HepG2 (cell line): ENCODE data around the gene TLE2. TPM values are rescaled to one million over a fixed set of nuclear protein-coding genes. Genes with fewer than 3 reads are reported as not detected.

Experiments used
- CEBPG ChIP-seq: IDR thresholded peaks from 2 replicates; pipeline ENCODE4 v1.6.1; 2016
- ISX ChIP-seq: sonication (generic); formaldehyde crosslinking; conservative IDR thresholded peaks from 2 replicates; pipeline ENCODE4 v1.5.0; 2020; ENCODE audit warnings: missing genetic modification reagents
- KAT8 ChIP-seq: IDR thresholded peaks from 2 replicates; pipeline ENCODE4 v1.6.1; 2016; ENCODE audit warnings: missing genetic modification reagents, missing compliant biosample characterization
- NCOA5 ChIP-seq: sonication (generic); formaldehyde crosslinking; IDR thresholded peaks from 2 replicates; pipeline ENCODE4 v1.4.0; 2020; ENCODE audit warnings: missing genetic modification reagents
- NFYC ChIP-seq: IDR thresholded peaks from 2 replicates; pipeline ENCODE4 v1.6.1; 2016; ENCODE audit warnings: missing genetic modification reagents, missing compliant biosample characterization
- PRDM10 ChIP-seq: sonication (generic); formaldehyde crosslinking; IDR thresholded peaks from 2 replicates; pipeline ENCODE4 v1.4.0; 2020; ENCODE audit warnings: low read depth, missing genetic modification reagents
- RERE ChIP-seq: IDR thresholded peaks from 2 replicates; pipeline ENCODE4 v1.6.1; 2016; ENCODE audit warnings: low read depth, missing genetic modification reagents, missing compliant biosample characterization
- RFX1 ChIP-seq: fragments of 450-650 bp; IDR thresholded peaks from 2 replicates; pipeline ENCODE4 v1.6.1; 2017
- ZFP90 ChIP-seq: sonication (generic); formaldehyde crosslinking; IDR thresholded peaks from 2 replicates; pipeline ENCODE4 v1.8.0; 2022; ENCODE audit warnings: missing genetic modification reagents, mild to moderate bottlenecking, inconsistent platforms, borderline replicate concordance
- ZNF496 ChIP-seq: sonication (generic); formaldehyde crosslinking; IDR thresholded peaks from 2 replicates; pipeline ENCODE4 v1.8.1; 2023; ENCODE audit warnings: mild to moderate bottlenecking, moderate library complexity, missing genetic modification reagents; ENCODE audit not compliant: insufficient replicate concordance
- ZNF709 ChIP-seq: sonication (generic); formaldehyde crosslinking; IDR thresholded peaks from 2 replicates; pipeline ENCODE4 v1.5.0; 2020; ENCODE audit warnings: mild to moderate bottlenecking, missing genetic modification reagents
- polyA plus RNA-seq, 8 experiments: library from polyadenylated mRNA; depleted of rRNA in 3 of 8; stranded (reverse) in 7 of 8; unstranded in 1 of 8; fragments of >200 nt; fragmentation: Illumina TruSeq in 4 of 8; extraction: Trizol in 4 of 8; gene quantifications; 2 replicates each; pipeline versions ENCODE4 v1.2.1 to v1.2.3, GENCODE V29; 2011 to 2016; ENCODE audit warnings: low read depth in 4 of 8, missing spikeins in 1 of 8, mixed read lengths in 1 of 8; ENCODE audit not compliant: insufficient read depth in 1 of 8
- total RNA-seq, 5 experiments: library from RNA; depleted of rRNA; stranded (reverse); fragments of >200 nt; fragmentation: Illumina TruSeq; extraction: Trizol; gene quantifications; 2 replicates each; pipeline ENCODE4 v1.2.3, GENCODE V29; 2016; ENCODE audit warnings: low read depth in 1 of 5
- TF ChIP-seq, protein P1 (sequence below): sonication (generic); formaldehyde crosslinking; IDR thresholded peaks from 2 replicates; pipeline ENCODE4 v1.9.0; 2021; ENCODE audit warnings: missing genetic modification reagents, mild to moderate bottlenecking, borderline replicate concordance
- TF ChIP-seq, protein P2 (sequence below): sonication (generic); formaldehyde crosslinking; IDR thresholded peaks from 2 replicates; pipeline ENCODE4 v1.8.1; 2023; ENCODE audit warnings: missing genetic modification reagents, inconsistent platforms, borderline replicate concordance
- TF ChIP-seq, protein P3 (sequence below): IDR thresholded peaks from 2 replicates; pipeline ENCODE4 v1.6.1; 2012; ENCODE audit warnings: low read length, improper control_type of control experiment

TLE2 gene
- total and polyA plus RNA-seq, 2 of the 13 experiments (the other 11 are each of a cell fraction or from before 2014, with no cell fraction given), result 0.07 to 0.81 TPM

DNA sequence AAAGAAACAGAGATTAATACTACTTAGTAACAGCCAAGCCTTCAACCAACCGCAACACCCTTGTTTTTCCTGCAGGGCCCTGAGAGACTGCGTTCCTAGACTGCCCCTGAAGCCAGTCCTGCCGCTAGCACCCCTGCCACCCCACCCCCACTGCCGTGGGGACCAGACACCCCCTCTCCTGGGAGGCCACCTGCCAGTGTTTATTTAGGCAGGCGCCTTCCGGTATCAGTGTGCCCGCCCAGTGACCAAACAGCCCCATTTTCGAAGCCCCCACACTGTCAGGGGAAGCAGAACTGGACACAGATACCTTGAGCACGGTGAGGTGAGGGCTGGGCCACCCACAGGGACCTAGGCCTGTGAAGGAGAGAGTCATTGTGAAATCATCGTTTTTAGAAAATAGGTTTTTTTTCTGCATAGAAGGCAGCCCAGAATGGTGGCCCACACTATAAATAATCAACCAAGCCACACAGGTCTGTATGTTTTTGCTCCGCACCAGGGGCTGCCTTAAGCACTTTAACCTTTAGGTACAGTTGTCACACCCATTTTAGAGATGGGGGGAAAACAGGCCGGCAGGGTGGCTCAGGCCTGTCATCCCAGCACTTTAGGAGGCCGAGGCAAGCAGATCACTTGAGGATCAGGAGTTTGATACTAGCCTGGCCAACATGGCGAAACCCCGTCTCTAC, 36.7 kb upstream of the TLE2 start (continued):
- TF ChIP-seq PRDM10 (CRISPR knock-in tag), result no peak
- TF ChIP-seq, protein P1, sequence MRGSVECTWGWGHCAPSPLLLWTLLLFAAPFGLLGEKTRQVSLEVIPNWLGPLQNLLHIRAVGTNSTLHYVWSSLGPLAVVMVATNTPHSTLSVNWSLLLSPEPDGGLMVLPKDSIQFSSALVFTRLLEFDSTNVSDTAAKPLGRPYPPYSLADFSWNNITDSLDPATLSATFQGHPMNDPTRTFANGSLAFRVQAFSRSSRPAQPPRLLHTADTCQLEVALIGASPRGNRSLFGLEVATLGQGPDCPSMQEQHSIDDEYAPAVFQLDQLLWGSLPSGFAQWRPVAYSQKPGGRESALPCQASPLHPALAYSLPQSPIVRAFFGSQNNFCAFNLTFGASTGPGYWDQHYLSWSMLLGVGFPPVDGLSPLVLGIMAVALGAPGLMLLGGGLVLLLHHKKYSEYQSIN (CRISPR knock-in tag), result no peak
- TF ChIP-seq, protein P2, sequence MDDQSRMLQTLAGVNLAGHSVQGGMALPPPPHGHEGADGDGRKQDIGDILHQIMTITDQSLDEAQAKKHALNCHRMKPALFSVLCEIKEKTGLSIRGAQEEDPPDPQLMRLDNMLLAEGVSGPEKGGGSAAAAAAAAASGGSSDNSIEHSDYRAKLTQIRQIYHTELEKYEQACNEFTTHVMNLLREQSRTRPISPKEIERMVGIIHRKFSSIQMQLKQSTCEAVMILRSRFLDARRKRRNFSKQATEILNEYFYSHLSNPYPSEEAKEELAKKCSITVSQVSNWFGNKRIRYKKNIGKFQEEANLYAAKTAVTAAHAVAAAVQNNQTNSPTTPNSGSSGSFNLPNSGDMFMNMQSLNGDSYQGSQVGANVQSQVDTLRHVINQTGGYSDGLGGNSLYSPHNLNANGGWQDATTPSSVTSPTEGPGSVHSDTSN (CRISPR knock-in tag), result no peak
- no peak for TF ChIP-seq ZNF709 (CRISPR knock-in tag)
- TF ChIP-seq ZNF496 (CRISPR knock-in tag), result no peak
- TF ChIP-seq NCOA5 (CRISPR knock-in tag), result no peak
- peak; percentile 67 for TF ChIP-seq CEBPG
- no peak for TF ChIP-seq ZFP90 (CRISPR knock-in tag)
- TF ChIP-seq ISX (CRISPR knock-in tag), result no peak
- TF ChIP-seq RERE (CRISPR knock-in tag), result no peak
- TF ChIP-seq KAT8, result peak; percentile 70; the same call in 1 of the 2 replicates
- peak; percentile 31; the same call in 1 of the 2 replicates for TF ChIP-seq NFYC (CRISPR knock-in tag)
- no peak for TF ChIP-seq RFX1
- TF ChIP-seq, protein P3, sequence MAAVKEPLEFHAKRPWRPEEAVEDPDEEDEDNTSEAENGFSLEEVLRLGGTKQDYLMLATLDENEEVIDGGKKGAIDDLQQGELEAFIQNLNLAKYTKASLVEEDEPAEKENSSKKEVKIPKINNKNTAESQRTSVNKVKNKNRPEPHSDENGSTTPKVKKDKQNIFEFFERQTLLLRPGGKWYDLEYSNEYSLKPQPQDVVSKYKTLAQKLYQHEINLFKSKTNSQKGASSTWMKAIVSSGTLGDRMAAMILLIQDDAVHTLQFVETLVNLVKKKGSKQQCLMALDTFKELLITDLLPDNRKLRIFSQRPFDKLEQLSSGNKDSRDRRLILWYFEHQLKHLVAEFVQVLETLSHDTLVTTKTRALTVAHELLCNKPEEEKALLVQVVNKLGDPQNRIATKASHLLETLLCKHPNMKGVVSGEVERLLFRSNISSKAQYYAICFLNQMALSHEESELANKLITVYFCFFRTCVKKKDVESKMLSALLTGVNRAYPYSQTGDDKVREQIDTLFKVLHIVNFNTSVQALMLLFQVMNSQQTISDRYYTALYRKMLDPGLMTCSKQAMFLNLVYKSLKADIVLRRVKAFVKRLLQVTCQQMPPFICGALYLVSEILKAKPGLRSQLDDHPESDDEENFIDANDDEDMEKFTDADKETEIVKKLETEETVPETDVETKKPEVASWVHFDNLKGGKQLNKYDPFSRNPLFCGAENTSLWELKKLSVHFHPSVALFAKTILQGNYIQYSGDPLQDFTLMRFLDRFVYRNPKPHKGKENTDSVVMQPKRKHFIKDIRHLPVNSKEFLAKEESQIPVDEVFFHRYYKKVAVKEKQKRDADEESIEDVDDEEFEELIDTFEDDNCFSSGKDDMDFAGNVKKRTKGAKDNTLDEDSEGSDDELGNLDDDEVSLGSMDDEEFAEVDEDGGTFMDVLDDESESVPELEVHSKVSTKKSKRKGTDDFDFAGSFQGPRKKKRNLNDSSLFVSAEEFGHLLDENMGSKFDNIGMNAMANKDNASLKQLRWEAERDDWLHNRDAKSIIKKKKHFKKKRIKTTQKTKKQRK, result no peak
